DMS114 treated with DMSO at 0.1 percent for 48 hours (cell line): ENCODE measurements around the gene NEUROG2.
"Not testable (repeated sequence)": the region's sequence is repeated elsewhere in the genome, so short reads cannot be mapped to it uniquely, and the experiment has no call there.

ENCODE experiments used
- DNase-seq: peaks from one replicate; lab custom pipeline; 2025; ENCODE audit not compliant: unreplicated experiment; lab: John Stamatoyannopoulos, UW

The NEUROG2 gene

DNA sequence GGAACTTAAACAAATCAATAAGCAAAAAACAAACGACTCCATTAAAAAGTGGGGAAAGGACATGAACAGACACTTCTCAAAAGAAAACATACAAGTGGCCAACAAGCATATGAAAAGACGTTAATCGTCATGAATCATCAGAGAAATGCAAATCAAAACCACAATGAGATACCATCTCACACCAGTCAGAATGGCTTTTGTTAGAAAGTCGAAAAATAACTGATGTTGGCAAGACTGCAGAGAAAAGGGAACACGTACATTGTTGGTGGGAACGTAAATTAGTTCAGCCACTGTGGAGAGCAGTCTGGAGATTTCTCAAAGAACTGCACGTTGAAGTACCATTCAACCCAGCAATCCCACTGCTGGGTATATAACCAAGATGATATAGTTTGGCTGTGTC is 23.7 kb downstream of the NEUROG2 start:
- DNase-seq, result no peak

DNA sequence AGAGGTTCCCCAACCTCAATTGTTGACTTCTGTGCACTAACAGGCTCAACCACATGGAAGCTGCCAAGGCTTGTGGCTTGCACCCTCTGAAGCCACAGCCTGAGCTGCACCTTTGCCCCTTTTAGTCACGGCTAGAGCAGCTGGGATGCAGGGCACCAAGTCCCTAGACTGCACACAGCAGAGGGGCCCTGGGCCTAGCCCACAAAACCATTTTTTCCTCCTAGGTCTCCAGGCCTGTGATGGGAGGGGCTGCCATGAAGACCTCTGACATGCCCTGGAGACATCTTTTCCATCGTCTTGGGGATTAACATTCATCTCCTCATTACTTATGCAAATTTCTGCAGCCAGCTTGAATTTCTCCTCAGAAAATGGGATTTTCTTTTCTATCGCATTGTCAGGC is 25.2 kb downstream of the NEUROG2 start:
- DNase-seq, result not testable (repeated sequence)

DNA sequence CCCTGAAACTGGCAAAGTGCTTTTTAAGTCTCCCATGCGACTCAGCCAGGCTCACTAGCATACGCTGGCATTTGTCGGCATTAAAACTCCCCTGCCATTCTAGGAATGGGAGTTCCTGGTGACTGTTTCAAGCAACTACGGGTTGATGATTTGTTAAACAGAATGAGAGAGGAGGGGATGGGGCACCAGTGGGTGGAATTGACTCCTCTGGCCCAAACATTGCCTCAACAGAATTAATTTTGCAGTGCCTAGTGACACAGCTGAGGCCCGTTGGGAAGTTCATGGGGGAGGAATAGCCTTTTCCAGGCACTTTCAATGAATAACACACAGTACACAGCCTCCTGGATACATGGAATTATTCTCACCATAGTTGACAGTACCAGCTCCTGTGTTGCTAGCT is 30.1 kb downstream of the NEUROG2 start:
- DNase-seq, result no peak

DNA sequence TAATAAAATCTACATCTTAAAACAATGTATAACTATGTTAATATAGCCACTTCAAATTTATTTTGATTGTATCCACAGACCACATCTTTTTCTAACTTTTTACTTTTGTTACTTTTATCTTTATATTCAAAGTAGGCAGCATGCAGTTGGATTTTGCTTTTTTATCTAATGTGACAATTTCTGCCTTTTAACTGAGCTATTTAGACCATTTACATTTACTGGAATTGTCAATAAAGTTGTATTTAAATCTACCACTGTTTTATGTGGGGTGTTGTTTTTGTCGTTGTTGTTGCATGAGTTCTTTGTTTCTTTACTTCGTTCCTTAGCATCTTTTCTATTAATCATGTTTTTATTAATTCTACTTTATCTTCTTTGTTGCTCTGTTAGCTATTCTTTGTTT is 42.0 kb downstream of the NEUROG2 start:
- DNase-seq, result no peak

DNA sequence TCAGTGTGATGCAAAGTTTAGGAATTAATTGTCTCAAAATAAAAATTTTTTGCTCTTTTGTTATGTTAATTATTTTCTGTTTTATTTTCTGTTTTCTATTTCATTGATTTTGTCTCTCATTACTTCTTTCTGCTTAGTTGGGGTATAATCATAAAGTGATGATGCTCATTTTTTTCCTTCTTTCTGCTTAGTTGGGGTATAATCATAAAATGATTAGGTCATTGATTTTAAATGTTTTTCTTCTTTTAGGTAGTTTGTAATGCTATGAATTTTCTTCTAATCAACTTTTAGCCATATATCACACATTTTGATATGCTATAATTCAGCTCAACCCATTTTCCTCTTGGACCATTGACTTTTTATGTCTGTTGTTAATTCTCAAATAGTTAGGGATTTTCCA is 43.7 kb downstream of the NEUROG2 start:
- no peak for DNase-seq
